Activated T-cell treated with anti-CD3 and anti-CD28 coated beads, Interleukin-2, amount 50 U/mL, for 72 hours (primary cell): ENCODE measurements around the gene WNT2. TPM values are rescaled to one million over a fixed set of nuclear protein-coding genes. Genes with fewer than 3 reads are reported as not detected.
A peak's percentile ranks its signal among the peaks of the same experiment; 100 is the strongest.

Experiments used
- ATAC-seq, 2 donors: fragments of 150-1000 bp; cut with Tn5 transposase; replicated peaks in 1 of 2; 2 replicates each; pipeline ENCODE4 v1.10.0; 2021; ENCODE audit warnings: moderate library complexity in 2 of 2, mild to moderate bottlenecking in 1 of 2
- DNase-seq, 2 donors: peaks; one replicate each; pipeline ENCODE4 v3.0.0; 2021 to 2022; ENCODE audit warnings: mixed read lengths in 1 of 2
- H3K27ac Mint-ChIP-seq: one replicate; pipeline ENCODE4 v1.8.0; 2022; ENCODE audit warnings: mild to moderate bottlenecking, moderate library complexity, mixed read lengths
- H3K27me3 Mint-ChIP-seq: one replicate; pipeline ENCODE4 v1.8.0; 2022; ENCODE audit warnings: low read depth, mixed read lengths
- H3K36me3 Mint-ChIP-seq, 2 donors: one replicate each; pipeline ENCODE4 v1.8.0; 2022; ENCODE audit warnings: mixed read lengths in 2 of 2, mild to moderate bottlenecking in 1 of 2; ENCODE audit not compliant: insufficient read depth in 2 of 2
- H3K4me1 Mint-ChIP-seq: one replicate; pipeline ENCODE4 v1.8.0; 2022; ENCODE audit warnings: low read depth, mixed read lengths
- H3K4me3 Mint-ChIP-seq, 2 donors: one replicate each; pipeline ENCODE4 v1.8.0; 2022; ENCODE audit warnings: mild to moderate bottlenecking in 2 of 2, mixed read lengths in 2 of 2, moderate library complexity in 2 of 2
- H3K9me3 Mint-ChIP-seq, 2 donors: one replicate each; pipeline ENCODE4 v1.8.0; 2022; ENCODE audit warnings: mixed read lengths in 2 of 2
- total RNA-seq, 2 donors: library from RNA; stranded (reverse); gene quantifications; one replicate each; pipeline ENCODE4 v1.2.3, GENCODE V29; 2022

WNT2 gene
- not detected for total RNA-seq

GRCh38 chr7:117322741-117323304, at the start of gene WNT2:
Gene WNT2, minus strand, starts transcription at chr7:117323058. Its CDS starts 69 bp downstream, at chr7:117322989.
- H3K9me3 Mint-ChIP-seq, result peaks cover 1 to 3% of the 10 kb centered on the region in 2 donors
- H3K4me3 Mint-ChIP-seq, result peak within 1 kb of the TSS; percentile 55 to 62
- no peak for DNase-seq
- peaks cover 0 to 6% of the 10 kb centered on the region in 2 donors for H3K36me3 Mint-ChIP-seq
- H3K4me1 Mint-ChIP-seq, result peaks cover 6% of the 10 kb centered on the region
- no peak for ATAC-seq
- no peak within 1 kb of the TSS for H3K27ac Mint-ChIP-seq
- H3K27me3 Mint-ChIP-seq, result peaks cover 78% of the 10 kb centered on the region

GRCh38 chr7:117372073-117372472, 49.2 kb upstream of the WNT2 start:
- no peaks in the 10 kb centered on the region for H3K4me1 Mint-ChIP-seq
- DNase-seq (no peak), ATAC-seq (no peak)
- H3K27me3 Mint-ChIP-seq, result no peaks in the 10 kb centered on the region
- H3K36me3 Mint-ChIP-seq, result no peaks in the 10 kb centered on the region
- no peak overlapping the region for H3K27ac Mint-ChIP-seq
- no peaks in the 10 kb centered on the region for H3K9me3 Mint-ChIP-seq
- no peak overlapping the region for H3K4me3 Mint-ChIP-seq

GRCh38 chr7:117364339-117365080, 41.7 kb upstream of the WNT2 start:
- no peak overlapping the region for H3K27ac Mint-ChIP-seq
- ATAC-seq, result no peak
- H3K4me1 Mint-ChIP-seq, result no peaks in the 10 kb centered on the region
- H3K27me3 Mint-ChIP-seq, result no peaks in the 10 kb centered on the region
- H3K9me3 Mint-ChIP-seq, result no peaks in the 10 kb centered on the region
- H3K36me3 Mint-ChIP-seq, result no peaks in the 10 kb centered on the region
- no peak for DNase-seq
- no peak overlapping the region for H3K4me3 Mint-ChIP-seq

- no peak for DNase-seq
- no peaks in the 10 kb centered on the region for H3K4me1 Mint-ChIP-seq
These were observed 39.5 kb upstream of the WNT2 start for GRCh38 chr7:117362294-117362888.

GRCh38 chr7:117350027-117350426, 27.2 kb upstream of the WNT2 start:
- Mint-ChIP-seq H3K4me1 (no peaks in the 10 kb centered on the region), H3K9me3 (peaks cover 0 to 1% of the 10 kb centered on the region in 2 donors), H3K27ac (no peak overlapping the region), H3K36me3 (no peaks in the 10 kb centered on the region), H3K27me3 (no peaks in the 10 kb centered on the region), H3K4me3 (no peak overlapping the region)
- no peak for DNase-seq
- no peak for ATAC-seq

More at GRCh38 chr7:117362294-117362888, 39.5 kb upstream of the WNT2 start:
- Mint-ChIP-seq H3K27me3 (no peaks in the 10 kb centered on the region), H3K4me3 (no peak overlapping the region), H3K36me3 (no peaks in the 10 kb centered on the region), H3K9me3 (no peaks in the 10 kb centered on the region), H3K27ac (no peak overlapping the region)
- ATAC-seq, result no peak

- H3K27ac Mint-ChIP-seq, result no peak overlapping the region
- no peak for ATAC-seq
- no peak for DNase-seq
- no peaks in the 10 kb centered on the region for H3K36me3 Mint-ChIP-seq
- no peak overlapping the region for H3K4me3 Mint-ChIP-seq
- H3K4me1 Mint-ChIP-seq, result no peaks in the 10 kb centered on the region
- H3K27me3 Mint-ChIP-seq, result no peaks in the 10 kb centered on the region
- peaks cover 0 to 1% of the 10 kb centered on the region in 2 donors for H3K9me3 Mint-ChIP-seq
These were observed 26.7 kb upstream of the WNT2 start for GRCh38 chr7:117349570-117349969.

GRCh38 chr7:117347962-117348672, 25.3 kb upstream of the WNT2 start:
- ATAC-seq (no peak), DNase-seq (no peak)
- Mint-ChIP-seq H3K4me1 (no peaks in the 10 kb centered on the region), H3K4me3 (no peak overlapping the region), H3K27ac (no peak overlapping the region), H3K36me3 (no peaks in the 10 kb centered on the region), H3K9me3 (peaks cover 0 to 1% of the 10 kb centered on the region in 2 donors), H3K27me3 (no peaks in the 10 kb centered on the region)

GRCh38 chr7:117347480-117347879, 24.6 kb upstream of the WNT2 start:
- no peaks in the 10 kb centered on the region for H3K36me3 Mint-ChIP-seq
- no peak overlapping the region for H3K4me3 Mint-ChIP-seq
- no peaks in the 10 kb centered on the region for H3K9me3 Mint-ChIP-seq
- H3K27me3 Mint-ChIP-seq, result no peaks in the 10 kb centered on the region
- no peak for DNase-seq
- H3K4me1 Mint-ChIP-seq, result no peaks in the 10 kb centered on the region
- no peak overlapping the region for H3K27ac Mint-ChIP-seq
- ATAC-seq, result no peak

- Mint-ChIP-seq H3K27me3 (no peaks in the 10 kb centered on the region), H3K27ac (no peak overlapping the region), H3K36me3 (no peaks in the 10 kb centered on the region)
These were observed 23.3 kb upstream of the WNT2 start for GRCh38 chr7:117346161-117346560.

GRCh38 chr7:117338020-117338419, 15.2 kb upstream of the WNT2 start:
- no peak for DNase-seq
- ATAC-seq, result no peak
- H3K36me3 Mint-ChIP-seq, result no peaks in the 10 kb centered on the region
- no peak overlapping the region for H3K27ac Mint-ChIP-seq
- H3K9me3 Mint-ChIP-seq, result no peaks in the 10 kb centered on the region
- H3K4me3 Mint-ChIP-seq, result no peak overlapping the region
- H3K4me1 Mint-ChIP-seq, result no peaks in the 10 kb centered on the region
- no peaks in the 10 kb centered on the region for H3K27me3 Mint-ChIP-seq

More at GRCh38 chr7:117346161-117346560, 23.3 kb upstream of the WNT2 start:
- Mint-ChIP-seq H3K4me3 (no peak overlapping the region), H3K4me1 (no peaks in the 10 kb centered on the region), H3K9me3 (no peaks in the 10 kb centered on the region)
- ATAC-seq (no peak), DNase-seq (no peak)

GRCh38 chr7:117333168-117333567, 10.3 kb upstream of the WNT2 start:
- ATAC-seq (no peak), DNase-seq (no peak)
- no peaks in the 10 kb centered on the region for H3K36me3 Mint-ChIP-seq
- peaks cover 7% of the 10 kb centered on the region for H3K27me3 Mint-ChIP-seq
- no peaks in the 10 kb centered on the region for H3K4me1 Mint-ChIP-seq
- no peak overlapping the region for H3K4me3 Mint-ChIP-seq
- H3K27ac Mint-ChIP-seq, result no peak overlapping the region
- peaks cover 0 to 2% of the 10 kb centered on the region in 2 donors for H3K9me3 Mint-ChIP-seq

- H3K9me3 Mint-ChIP-seq, result peaks cover under 1 to 2% of the 10 kb centered on the region in 2 donors
- peaks cover 13% of the 10 kb centered on the region for H3K27me3 Mint-ChIP-seq
- H3K36me3 Mint-ChIP-seq, result peaks cover 0 to 4% of the 10 kb centered on the region in 2 donors
- H3K27ac Mint-ChIP-seq, result peak overlapping the region; percentile 16
- H3K4me3 Mint-ChIP-seq, result no peak overlapping the region
- ATAC-seq, result no peak
- no peak for DNase-seq
- no peaks in the 10 kb centered on the region for H3K4me1 Mint-ChIP-seq
These were observed 9.2 kb upstream of the WNT2 start for GRCh38 chr7:117332031-117332430.

GRCh38 chr7:117325836-117326235, 3.0 kb upstream of the WNT2 start:
- Mint-ChIP-seq H3K36me3 (peaks cover 0 to 6% of the 10 kb centered on the region in 2 donors), H3K27me3 (peaks cover 66% of the 10 kb centered on the region), H3K9me3 (peaks cover 3% of the 10 kb centered on the region in 2 donors), H3K4me3 (no peak overlapping the region), H3K4me1 (peaks cover 6% of the 10 kb centered on the region), H3K27ac (no peak overlapping the region)
- DNase-seq, result no peak
- no peak for ATAC-seq
